ENCODE data around the gene UNC5A.

GRCh38 chr5:176868126-176868525 lies 57.8 kb downstream of the UNC5A start:
- TF ChIP-seq CTCF (IDR thresholded peaks at IDR 0.05; ENCODE audit: borderline replicate concordance, extremely low read depth, low read length, poor library complexity, severe bottlenecking) (no peak), EZH2 (IDR thresholded peaks at IDR 0.05; ENCODE audit: borderline replicate concordance, low read depth, low read length, severe bottlenecking) (no peak)
